WTC11 (cell line): Measurements from ENCODE around the gene PISD. TPM values are rescaled to one million over a fixed set of nuclear protein-coding genes. Genes with fewer than 3 reads are reported as not detected.
"Not testable (repeated sequence)": the region's sequence is repeated elsewhere in the genome, so short reads cannot be mapped to it uniquely, and the experiment has no call there.

Experiments
- ATAC-seq: fragments of 200-7000 bp; cut with Tn5 transposase; 2 replicates; pipeline ENCODE4 v1.10.0; 2021; ENCODE audit warnings: mild to moderate bottlenecking, moderate library complexity
- CTCF ChIA-PET: fragments of 300-600 bp; sonication (Branson Sonifier 250); formaldehyde crosslinking; loops from one replicate; lab custom pipeline; 2021; ENCODE audit warnings: antibody characterized with exemption; lab: Charles Lee
- POLR2A ChIA-PET: fragments of 350-600 bp; sonication (Branson Sonifier 250); formaldehyde crosslinking; loops from one replicate; lab custom pipeline; 2021; ENCODE audit warnings: antibody characterized with exemption; lab: Charles Lee
- DNase-seq: peaks from one replicate; pipeline ENCODE4 v3.0.0; 2021; ENCODE audit warnings: low spot score
- H3K27ac Mint-ChIP-seq: 2 replicates; pipeline ENCODE4 v1.8.0; 2021; ENCODE audit warnings: mixed read lengths
- H3K27me3 Mint-ChIP-seq: 2 replicates; pipeline ENCODE4 v1.8.0; 2021; ENCODE audit warnings: low read depth, mild to moderate bottlenecking, moderate library complexity, mixed read lengths
- H3K36me3 Mint-ChIP-seq: 2 replicates; pipeline ENCODE4 v1.8.0; 2021; ENCODE audit warnings: mixed read lengths
- H3K4me1 Mint-ChIP-seq: 2 replicates; pipeline ENCODE4 v1.8.0; 2022; ENCODE audit warnings: mixed read lengths
- H3K4me3 Mint-ChIP-seq: 2 replicates; pipeline ENCODE4 v1.8.0; 2021; ENCODE audit warnings: mild to moderate bottlenecking, moderate library complexity, mixed read lengths
- H3K9me3 Mint-ChIP-seq: 2 replicates; pipeline ENCODE4 v1.8.0; 2021; ENCODE audit warnings: mixed read lengths
- ELF4 ChIP-seq: sonication (generic); formaldehyde crosslinking; IDR thresholded peaks from 2 replicates; pipeline ENCODE4 v1.8.1; 2022; ENCODE audit warnings: low read depth, mild to moderate bottlenecking, moderate library complexity, missing genetic modification reagents
- GABPB1 ChIP-seq: sonication (generic); formaldehyde crosslinking; IDR thresholded peaks from 2 replicates; pipeline ENCODE4 v1.8.1; 2023; ENCODE audit warnings: mild to moderate bottlenecking, missing genetic modification reagents
- GTF2I ChIP-seq: fragments of 250-450 bp; sonication (Bioruptor Pico); conservative IDR thresholded peaks from 2 replicates; pipeline ENCODE4 v1.4.0; 2021; ENCODE audit warnings: mild to moderate bottlenecking
- JUN ChIP-seq: sonication (generic); formaldehyde crosslinking; IDR thresholded peaks from 2 replicates; pipeline ENCODE4 v1.8.0; 2023; ENCODE audit warnings: mild to moderate bottlenecking, missing genetic modification reagents
- SOX15 ChIP-seq: fragments of 250-450 bp; sonication (Bioruptor Pico); IDR thresholded peaks from 2 replicates; pipeline ENCODE4 v1.9.0; 2021; ENCODE audit warnings: mild to moderate bottlenecking
- SP1 ChIP-seq: sonication (generic); formaldehyde crosslinking; conservative IDR thresholded peaks from 2 replicates; pipeline ENCODE4 v1.8.1; 2022; ENCODE audit warnings: missing genetic modification reagents
- TEAD4 ChIP-seq: sonication (generic); formaldehyde crosslinking; IDR thresholded peaks from 2 replicates; pipeline ENCODE4 v1.8.0; 2022; ENCODE audit warnings: mild to moderate bottlenecking, missing genetic modification reagents
- TP53 ChIP-seq: sonication (generic); formaldehyde crosslinking; IDR thresholded peaks from 2 replicates; pipeline ENCODE4 v1.8.1; 2023; ENCODE audit warnings: mild to moderate bottlenecking, missing genetic modification reagents
- ZNF232 ChIP-seq: sonication (generic); formaldehyde crosslinking; IDR thresholded peaks from 2 replicates; pipeline ENCODE4 v1.8.0; 2022; ENCODE audit warnings: mild to moderate bottlenecking, missing genetic modification reagents
- ZNF263 ChIP-seq: sonication (generic); formaldehyde crosslinking; IDR thresholded peaks from 2 replicates; pipeline ENCODE4 v1.8.1; 2022; ENCODE audit warnings: low read depth, mild to moderate bottlenecking, moderate library complexity, missing genetic modification reagents
- ZNF396 ChIP-seq: fragments of 250-450 bp; sonication (Bioruptor Pico); IDR thresholded peaks from 2 replicates; pipeline ENCODE4 v1.8.0; 2021; ENCODE audit warnings: mild to moderate bottlenecking, moderate library complexity, borderline replicate concordance
- total RNA-seq: library from RNA; stranded (reverse); gene quantifications from 3 replicates; pipeline ENCODE4 v1.2.3, GENCODE V29; 2021
- TF ChIP-seq, protein P1 (sequence below): sonication (generic); formaldehyde crosslinking; IDR thresholded peaks from 2 replicates; pipeline ENCODE4 v1.8.1; 2023; ENCODE audit warnings: mild to moderate bottlenecking, missing genetic modification reagents
- TF ChIP-seq, protein P2 (sequence below): sonication (generic); formaldehyde crosslinking; IDR thresholded peaks from 2 replicates; pipeline ENCODE4 v1.8.1; 2023; ENCODE audit warnings: mild to moderate bottlenecking, missing genetic modification reagents, moderate library complexity
- TF ChIP-seq, protein P3 (sequence below): fragments of 250-450 bp; sonication (Bioruptor Pico); IDR thresholded peaks from 2 replicates; pipeline ENCODE4 v1.9.0; 2021; ENCODE audit warnings: mild to moderate bottlenecking
- TF ChIP-seq, protein P4 (sequence below): sonication (generic); formaldehyde crosslinking; IDR thresholded peaks from 2 replicates; pipeline ENCODE4 v1.8.1; 2022; ENCODE audit warnings: low read depth, missing genetic modification reagents, borderline replicate concordance
- TF ChIP-seq, protein P5 (sequence below): sonication (generic); formaldehyde crosslinking; IDR thresholded peaks from 2 replicates; pipeline ENCODE4 v1.8.1; 2022; ENCODE audit warnings: mild to moderate bottlenecking, moderate library complexity, missing genetic modification reagents
- TF ChIP-seq, protein P6 (sequence below): sonication (generic); formaldehyde crosslinking; IDR thresholded peaks from 2 replicates; pipeline ENCODE4 v1.8.0; 2023; ENCODE audit warnings: mild to moderate bottlenecking, missing genetic modification reagents
- TF ChIP-seq, protein P7 (sequence below): sonication (generic); formaldehyde crosslinking; IDR thresholded peaks from 2 replicates; pipeline ENCODE4 v1.8.1; 2023; ENCODE audit warnings: mild to moderate bottlenecking, moderate library complexity, missing genetic modification reagents

The PISD gene
- total RNA-seq, 1 experiment from 2014 or later: 55.7 TPM

DNA sequence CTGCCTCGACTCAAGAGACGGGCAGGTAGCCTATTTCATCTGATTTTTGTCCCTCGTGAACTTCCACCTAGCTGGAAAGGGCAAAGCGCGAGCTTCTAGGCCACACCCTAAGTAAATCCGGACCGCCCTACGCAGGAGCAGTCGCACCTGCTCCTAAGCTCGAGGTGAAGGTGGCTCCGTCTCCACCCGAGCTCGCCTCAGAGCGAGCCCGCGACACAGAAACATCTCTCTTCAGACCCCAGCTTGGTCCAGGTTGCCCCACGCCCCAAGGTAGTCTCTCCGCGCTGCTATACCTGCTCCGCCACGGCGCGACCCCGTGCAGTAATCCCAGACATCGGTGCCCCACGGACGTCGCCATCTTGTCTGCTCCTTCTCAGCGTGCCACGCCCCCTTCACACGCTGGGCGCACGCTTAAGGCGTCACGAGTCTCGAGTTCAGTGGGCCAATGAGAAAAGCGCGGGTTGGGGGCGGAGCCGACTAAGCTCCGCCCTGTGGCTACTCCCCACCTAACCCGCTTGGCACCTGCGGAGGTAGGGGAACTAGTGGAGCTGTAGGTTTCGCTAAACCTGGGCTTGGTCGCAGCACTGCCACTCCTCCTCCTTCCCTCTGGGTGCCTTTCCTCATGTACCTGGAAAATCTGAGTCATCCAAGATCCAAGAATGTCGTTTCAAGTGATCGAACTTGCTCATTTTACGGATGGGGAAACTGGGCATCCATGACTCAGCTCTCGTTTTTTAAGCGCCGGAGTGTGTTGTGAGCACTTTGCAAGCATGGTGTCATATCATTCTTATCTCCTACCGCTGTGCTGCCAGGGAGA is at the start of gene PISD (continued):
- no peak for TF ChIP-seq JUN
- TF ChIP-seq GABPB1 (CRISPR knock-in tag): 0 out of 2 replicates have a peak, but pooled peaks have one; percentile 20

DNA sequence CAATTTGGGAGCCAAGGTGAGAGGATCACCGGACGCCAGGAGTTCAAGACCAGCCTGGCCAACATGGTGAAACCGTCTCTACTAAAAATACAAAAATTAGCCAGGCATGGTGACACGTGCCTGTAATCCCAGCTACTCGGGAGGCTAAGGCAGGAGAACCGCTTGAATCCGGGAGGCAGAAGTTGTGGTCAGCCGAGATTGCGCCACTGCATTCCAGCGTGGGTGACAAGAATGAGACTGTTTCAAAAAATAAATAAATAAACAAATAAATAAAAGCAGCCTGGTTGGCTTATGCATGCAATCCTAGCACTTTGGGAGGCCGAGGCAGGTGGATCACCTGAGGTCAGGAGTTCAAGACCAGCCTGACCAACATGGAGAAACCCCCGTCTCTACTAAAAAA is 49.2 kb upstream of the PISD start:
- ATAC-seq, H3K4me3 Mint-ChIP-seq, H3K9me3 Mint-ChIP-seq, H3K27me3 Mint-ChIP-seq, H3K4me1 Mint-ChIP-seq, POLR2A ChIA-PET, DNase-seq: not testable (repeated sequence)
- Mint-ChIP-seq H3K27ac (peak overlapping the region; percentile 60; the same call in 1 of the 2 replicates), H3K36me3 (peaks cover 51% of the 10 kb centered on the region)
- CTCF ChIA-PET: interaction anchor here (2.0 kb wide), 1 partner anchor 259 kb away, joined by 5 read pairs; no protein-coding TSS in a partner anchor

DNA sequence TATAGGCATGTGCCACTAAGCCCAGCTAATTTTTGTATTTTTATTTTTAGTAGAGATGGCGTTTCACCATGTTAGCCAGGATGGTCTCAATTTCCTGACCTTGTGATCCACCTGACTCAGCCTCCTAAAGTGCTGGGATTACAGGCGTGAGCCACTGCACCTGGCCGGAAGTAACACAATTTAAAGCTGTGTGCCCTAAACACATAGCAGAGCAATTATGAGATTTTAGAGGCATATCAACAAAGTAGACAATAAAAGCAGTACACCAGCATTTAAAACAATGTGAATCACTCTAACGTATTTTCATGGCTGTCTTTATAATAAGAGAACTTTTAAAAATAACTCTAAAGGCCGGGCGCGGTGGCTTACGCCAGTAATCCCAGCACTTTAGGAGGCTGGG is 45.5 kb upstream of the PISD start:
- TF ChIP-seq, protein P1, sequence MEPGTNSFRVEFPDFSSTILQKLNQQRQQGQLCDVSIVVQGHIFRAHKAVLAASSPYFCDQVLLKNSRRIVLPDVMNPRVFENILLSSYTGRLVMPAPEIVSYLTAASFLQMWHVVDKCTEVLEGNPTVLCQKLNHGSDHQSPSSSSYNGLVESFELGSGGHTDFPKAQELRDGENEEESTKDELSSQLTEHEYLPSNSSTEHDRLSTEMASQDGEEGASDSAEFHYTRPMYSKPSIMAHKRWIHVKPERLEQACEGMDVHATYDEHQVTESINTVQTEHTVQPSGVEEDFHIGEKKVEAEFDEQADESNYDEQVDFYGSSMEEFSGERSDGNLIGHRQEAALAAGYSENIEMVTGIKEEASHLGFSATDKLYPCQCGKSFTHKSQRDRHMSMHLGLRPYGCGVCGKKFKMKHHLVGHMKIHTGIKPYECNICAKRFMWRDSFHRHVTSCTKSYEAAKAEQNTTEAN (CRISPR knock-in tag): no peak
- TF ChIP-seq, all 79 proteins: peak for 0
- POLR2A ChIA-PET: interaction anchor here (0.6 kb wide), 1 partner anchor 138 kb away, joined by 4 read pairs; no protein-coding TSS in a partner anchor
- Mint-ChIP-seq H3K36me3 (peaks cover 39% of the 10 kb centered on the region), H3K27me3 (no peaks in the 10 kb centered on the region), H3K9me3 (no peaks in the 10 kb centered on the region), H3K27ac (no peak overlapping the region), H3K4me1 (no peaks in the 10 kb centered on the region), H3K4me3 (no peak overlapping the region)
- CTCF ChIA-PET: interaction anchor here (1.0 to 2.7 kb wide), 2 partner anchors 42 to 263 kb away, joined by 3 to 14 read pairs; no protein-coding TSS in a partner anchor
- ATAC-seq (no peak), DNase-seq (no peak)

DNA sequence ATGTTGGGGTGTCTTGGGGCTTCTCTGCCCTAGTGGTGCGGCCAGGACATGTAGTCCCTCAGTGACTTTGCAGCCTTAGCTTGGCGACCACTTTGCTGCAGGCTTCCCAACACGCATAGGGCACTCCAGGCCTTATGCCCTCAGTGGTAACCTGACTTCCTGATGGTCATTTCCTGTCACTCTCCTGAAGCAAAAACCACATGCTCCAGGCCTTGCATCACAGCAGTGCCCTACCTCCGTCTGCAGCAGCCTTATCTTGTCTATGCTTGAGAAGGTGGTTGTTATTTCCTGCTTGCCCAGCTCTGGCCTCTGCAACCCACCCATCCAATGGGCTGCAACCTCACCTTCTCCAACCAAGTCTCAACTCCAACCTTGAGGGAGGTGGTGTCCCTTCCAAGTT is 33.4 kb upstream of the PISD start:
- ATAC-seq (no peak), DNase-seq (no peak)
- POLR2A ChIA-PET: no interaction called here
- CTCF ChIA-PET: interaction anchor here (1.0 kb wide), 1 partner anchor 30 kb away, joined by 3 read pairs; no protein-coding TSS in a partner anchor
- Mint-ChIP-seq H3K36me3 (peaks cover 68% of the 10 kb centered on the region), H3K9me3 (no peaks in the 10 kb centered on the region), H3K27me3 (no peaks in the 10 kb centered on the region), H3K27ac (no peak overlapping the region; the same call in 1 of the 2 replicates), H3K4me1 (no peaks in the 10 kb centered on the region), H3K4me3 (no peak overlapping the region)
- no peak for TF ChIP-seq GTF2I (CRISPR knock-in tag)
- no peak for TF ChIP-seq SP1 (CRISPR knock-in tag)
- TF ChIP-seq, protein P2, sequence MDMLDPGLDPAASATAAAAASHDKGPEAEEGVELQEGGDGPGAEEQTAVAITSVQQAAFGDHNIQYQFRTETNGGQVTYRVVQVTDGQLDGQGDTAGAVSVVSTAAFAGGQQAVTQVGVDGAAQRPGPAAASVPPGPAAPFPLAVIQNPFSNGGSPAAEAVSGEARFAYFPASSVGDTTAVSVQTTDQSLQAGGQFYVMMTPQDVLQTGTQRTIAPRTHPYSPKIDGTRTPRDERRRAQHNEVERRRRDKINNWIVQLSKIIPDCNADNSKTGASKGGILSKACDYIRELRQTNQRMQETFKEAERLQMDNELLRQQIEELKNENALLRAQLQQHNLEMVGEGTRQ: no peak
- TF ChIP-seq, protein P3, sequence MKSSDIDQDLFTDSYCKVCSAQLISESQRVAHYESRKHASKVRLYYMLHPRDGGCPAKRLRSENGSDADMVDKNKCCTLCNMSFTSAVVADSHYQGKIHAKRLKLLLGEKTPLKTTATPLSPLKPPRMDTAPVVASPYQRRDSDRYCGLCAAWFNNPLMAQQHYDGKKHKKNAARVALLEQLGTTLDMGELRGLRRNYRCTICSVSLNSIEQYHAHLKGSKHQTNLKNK (CRISPR knock-in tag): no peak
- TF ChIP-seq TP53 (CRISPR knock-in tag): no peak
- no peak for TF ChIP-seq ZNF396 (CRISPR knock-in tag)
- no peak for TF ChIP-seq ELF4 (CRISPR knock-in tag)
- TF ChIP-seq, protein P4, sequence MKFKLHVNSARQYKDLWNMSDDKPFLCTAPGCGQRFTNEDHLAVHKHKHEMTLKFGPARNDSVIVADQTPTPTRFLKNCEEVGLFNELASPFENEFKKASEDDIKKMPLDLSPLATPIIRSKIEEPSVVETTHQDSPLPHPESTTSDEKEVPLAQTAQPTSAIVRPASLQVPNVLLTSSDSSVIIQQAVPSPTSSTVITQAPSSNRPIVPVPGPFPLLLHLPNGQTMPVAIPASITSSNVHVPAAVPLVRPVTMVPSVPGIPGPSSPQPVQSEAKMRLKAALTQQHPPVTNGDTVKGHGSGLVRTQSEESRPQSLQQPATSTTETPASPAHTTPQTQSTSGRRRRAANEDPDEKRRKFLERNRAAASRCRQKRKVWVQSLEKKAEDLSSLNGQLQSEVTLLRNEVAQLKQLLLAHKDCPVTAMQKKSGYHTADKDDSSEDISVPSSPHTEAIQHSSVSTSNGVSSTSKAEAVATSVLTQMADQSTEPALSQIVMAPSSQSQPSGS (CRISPR knock-in tag): no peak
- TF ChIP-seq ZNF232 (CRISPR knock-in tag): no peak
- TF ChIP-seq, protein P5, sequence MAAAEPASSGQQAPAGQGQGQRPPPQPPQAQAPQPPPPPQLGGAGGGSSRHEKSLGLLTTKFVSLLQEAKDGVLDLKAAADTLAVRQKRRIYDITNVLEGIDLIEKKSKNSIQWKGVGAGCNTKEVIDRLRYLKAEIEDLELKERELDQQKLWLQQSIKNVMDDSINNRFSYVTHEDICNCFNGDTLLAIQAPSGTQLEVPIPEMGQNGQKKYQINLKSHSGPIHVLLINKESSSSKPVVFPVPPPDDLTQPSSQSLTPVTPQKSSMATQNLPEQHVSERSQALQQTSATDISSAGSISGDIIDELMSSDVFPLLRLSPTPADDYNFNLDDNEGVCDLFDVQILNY (CRISPR knock-in tag): no peak
- no peak for TF ChIP-seq ZNF263 (CRISPR knock-in tag)
- no peak for TF ChIP-seq SOX15 (CRISPR knock-in tag)
- TF ChIP-seq, protein P6, sequence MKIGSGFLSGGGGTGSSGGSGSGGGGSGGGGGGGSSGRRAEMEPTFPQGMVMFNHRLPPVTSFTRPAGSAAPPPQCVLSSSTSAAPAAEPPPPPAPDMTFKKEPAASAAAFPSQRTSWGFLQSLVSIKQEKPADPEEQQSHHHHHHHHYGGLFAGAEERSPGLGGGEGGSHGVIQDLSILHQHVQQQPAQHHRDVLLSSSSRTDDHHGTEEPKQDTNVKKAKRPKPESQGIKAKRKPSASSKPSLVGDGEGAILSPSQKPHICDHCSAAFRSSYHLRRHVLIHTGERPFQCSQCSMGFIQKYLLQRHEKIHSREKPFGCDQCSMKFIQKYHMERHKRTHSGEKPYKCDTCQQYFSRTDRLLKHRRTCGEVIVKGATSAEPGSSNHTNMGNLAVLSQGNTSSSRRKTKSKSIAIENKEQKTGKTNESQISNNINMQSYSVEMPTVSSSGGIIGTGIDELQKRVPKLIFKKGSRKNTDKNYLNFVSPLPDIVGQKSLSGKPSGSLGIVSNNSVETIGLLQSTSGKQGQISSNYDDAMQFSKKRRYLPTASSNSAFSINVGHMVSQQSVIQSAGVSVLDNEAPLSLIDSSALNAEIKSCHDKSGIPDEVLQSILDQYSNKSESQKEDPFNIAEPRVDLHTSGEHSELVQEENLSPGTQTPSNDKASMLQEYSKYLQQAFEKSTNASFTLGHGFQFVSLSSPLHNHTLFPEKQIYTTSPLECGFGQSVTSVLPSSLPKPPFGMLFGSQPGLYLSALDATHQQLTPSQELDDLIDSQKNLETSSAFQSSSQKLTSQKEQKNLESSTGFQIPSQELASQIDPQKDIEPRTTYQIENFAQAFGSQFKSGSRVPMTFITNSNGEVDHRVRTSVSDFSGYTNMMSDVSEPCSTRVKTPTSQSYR (CRISPR knock-in tag): no peak
- no peak for TF ChIP-seq TEAD4 (CRISPR knock-in tag)
- TF ChIP-seq, protein P7, sequence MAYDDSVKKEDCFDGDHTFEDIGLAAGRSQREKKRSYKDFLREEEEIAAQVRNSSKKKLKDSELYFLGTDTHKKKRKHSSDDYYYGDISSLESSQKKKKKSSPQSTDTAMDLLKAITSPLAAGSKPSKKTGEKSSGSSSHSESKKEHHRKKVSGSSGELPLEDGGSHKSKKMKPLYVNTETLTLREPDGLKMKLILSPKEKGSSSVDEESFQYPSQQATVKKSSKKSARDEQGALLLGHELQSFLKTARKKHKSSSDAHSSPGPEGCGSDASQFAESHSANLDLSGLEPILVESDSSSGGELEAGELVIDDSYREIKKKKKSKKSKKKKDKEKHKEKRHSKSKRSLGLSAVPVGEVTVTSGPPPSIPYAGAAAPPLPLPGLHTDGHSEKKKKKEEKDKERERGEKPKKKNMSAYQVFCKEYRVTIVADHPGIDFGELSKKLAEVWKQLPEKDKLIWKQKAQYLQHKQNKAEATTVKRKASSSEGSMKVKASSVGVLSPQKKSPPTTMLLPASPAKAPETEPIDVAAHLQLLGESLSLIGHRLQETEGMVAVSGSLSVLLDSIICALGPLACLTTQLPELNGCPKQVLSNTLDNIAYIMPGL (CRISPR knock-in tag): no peak
